Measurements from ENCODE around the gene SMAD6.
"Not testable (repeated sequence)": the region's sequence is repeated elsewhere in the genome, so short reads cannot be mapped to it uniquely, and the experiment has no call there.

SMAD6 gene

DNA sequence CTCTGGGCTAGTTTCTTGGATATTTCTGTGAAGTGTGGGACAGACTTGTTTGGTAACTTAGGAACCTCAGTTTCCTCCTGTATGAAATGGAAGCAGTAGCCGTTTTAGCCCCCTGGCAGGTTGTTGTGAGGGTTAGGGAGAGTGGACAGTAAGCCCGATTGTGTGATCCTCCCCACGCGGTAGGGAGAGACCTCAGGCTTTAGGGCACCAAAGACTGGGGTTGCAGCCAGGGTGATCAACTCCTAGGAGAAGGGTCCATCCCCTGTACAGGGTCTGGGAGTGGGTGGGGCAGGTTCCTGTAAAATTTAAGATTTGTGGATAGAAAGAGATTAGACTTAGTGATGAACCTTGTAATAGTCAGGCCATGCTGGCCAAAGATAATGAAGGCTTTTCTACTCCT lies 120.5 kb downstream of the SMAD6 start:
- ATAC-seq (replicated peaks; ENCODE audit: extremely low read depth, poor library complexity, severe bottlenecking) (no peak), DNase-seq (ENCODE audit: low spot score in 2 of 2) (no peak)
- Mint-ChIP-seq H3K27me3 (no peaks in the 10 kb centered on the region), H3K36me3 (ENCODE audit: insufficient read depth) (no peaks in the 10 kb centered on the region), H3K4me1 (no peaks in the 10 kb centered on the region), H3K4me3 (no peak overlapping the region), H3K9me3 (no peaks in the 10 kb centered on the region), H3K27ac (ENCODE audit: low read depth) (no peak overlapping the region)

DNA sequence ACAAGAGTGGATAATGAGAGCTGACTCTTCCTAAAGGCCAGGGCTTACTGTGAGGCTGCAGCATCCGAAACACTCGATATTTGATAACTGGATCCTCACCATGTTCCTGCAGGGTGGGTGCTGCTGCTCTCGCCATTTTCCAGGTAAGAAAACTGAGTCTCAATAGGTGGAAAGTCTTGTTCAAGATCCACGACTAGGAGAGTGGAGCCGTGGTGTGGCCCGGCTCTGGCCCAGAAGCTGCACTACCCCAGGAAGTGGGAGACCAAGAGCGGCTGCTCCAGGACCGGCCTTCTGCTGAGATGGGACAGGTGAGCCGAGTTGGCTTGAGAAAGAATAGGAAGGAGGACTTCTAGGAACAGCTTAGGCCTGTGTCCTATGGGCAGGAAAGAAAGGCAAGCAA lies 121.6 kb downstream of the SMAD6 start:
- Mint-ChIP-seq H3K4me1 (no peaks in the 10 kb centered on the region), H3K4me3 (no peak overlapping the region), H3K9me3 (no peaks in the 10 kb centered on the region), H3K36me3 (ENCODE audit: insufficient read depth) (no peaks in the 10 kb centered on the region), H3K27me3 (no peaks in the 10 kb centered on the region), H3K27ac (ENCODE audit: low read depth) (no peak overlapping the region)
- DNase-seq (ENCODE audit: low spot score in 2 of 2) (no peak), ATAC-seq (replicated peaks; ENCODE audit: extremely low read depth, poor library complexity, severe bottlenecking) (no peak)

DNA sequence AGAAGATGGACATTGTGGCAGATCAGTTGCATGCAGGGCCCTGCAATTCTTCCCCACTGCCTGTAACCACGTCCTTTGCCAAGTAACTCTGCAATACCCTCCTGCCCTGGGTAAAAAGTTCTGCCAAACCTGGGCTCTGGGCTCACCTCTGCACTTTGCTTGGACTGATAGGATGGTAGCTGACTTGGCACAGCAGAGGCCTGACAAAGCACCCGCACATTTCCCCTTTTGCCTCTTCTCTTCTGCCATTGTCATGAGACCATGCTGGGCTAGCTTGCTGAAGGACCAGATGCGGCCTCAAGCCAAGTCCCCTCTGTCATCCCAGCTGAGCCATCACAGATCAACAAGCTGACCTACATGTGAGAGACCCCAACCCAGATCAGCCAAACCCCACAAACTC lies 122.4 kb downstream of the SMAD6 start:
- Mint-ChIP-seq H3K9me3 (no peaks in the 10 kb centered on the region), H3K27ac (ENCODE audit: low read depth) (no peak overlapping the region), H3K27me3 (no peaks in the 10 kb centered on the region), H3K36me3 (ENCODE audit: insufficient read depth) (no peaks in the 10 kb centered on the region), H3K4me3 (no peak overlapping the region), H3K4me1 (no peaks in the 10 kb centered on the region)
- ATAC-seq (replicated peaks; ENCODE audit: extremely low read depth, poor library complexity, severe bottlenecking) (no peak), DNase-seq (ENCODE audit: low spot score in 2 of 2) (no peak)

- Mint-ChIP-seq H3K36me3 (ENCODE audit: insufficient read depth) (no peaks in the 10 kb centered on the region), H3K27ac (ENCODE audit: low read depth) (no peak overlapping the region), H3K27me3 (no peaks in the 10 kb centered on the region), H3K4me3 (no peak overlapping the region), H3K4me1 (no peaks in the 10 kb centered on the region), H3K9me3 (no peaks in the 10 kb centered on the region)
- DNase-seq (ENCODE audit: low spot score in 2 of 2) (no peak), ATAC-seq (replicated peaks; ENCODE audit: extremely low read depth, poor library complexity, severe bottlenecking) (no peak)
Observed at GRCh38 chr15:66825139-66825538, 123.1 kb downstream of the SMAD6 start.

DNA sequence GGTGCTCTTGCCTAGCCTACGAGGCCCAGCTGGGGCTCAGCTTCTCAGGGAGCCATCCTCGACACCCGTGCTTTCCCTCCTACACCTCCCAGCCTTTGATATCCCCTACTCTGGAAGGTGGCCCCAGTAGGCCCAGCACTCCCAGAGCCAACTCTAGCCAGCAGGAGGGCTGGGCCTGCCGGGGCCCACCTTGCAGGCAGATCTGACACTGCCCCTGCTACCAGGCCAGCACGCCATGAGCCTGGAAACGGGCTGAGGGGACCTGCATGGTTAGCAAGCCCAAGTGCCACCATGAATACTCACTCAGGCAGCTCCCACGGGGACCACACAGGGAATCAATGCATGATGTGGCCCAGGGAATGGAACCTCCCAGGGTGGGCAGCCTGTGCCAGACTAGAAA lies 123.7 kb downstream of the SMAD6 start:
- H3K4me3 Mint-ChIP-seq, result no peak overlapping the region
- no peaks in the 10 kb centered on the region for H3K9me3 Mint-ChIP-seq
- DNase-seq (ENCODE audit: low spot score in 2 of 2) (no peak), ATAC-seq (replicated peaks; ENCODE audit: extremely low read depth, poor library complexity, severe bottlenecking) (no peak)
- H3K27me3 Mint-ChIP-seq, result peaks cover 4% of the 10 kb centered on the region
- H3K4me1 Mint-ChIP-seq, result no peaks in the 10 kb centered on the region
- H3K27ac Mint-ChIP-seq (ENCODE audit: low read depth), result no peak overlapping the region
- H3K36me3 Mint-ChIP-seq (ENCODE audit: insufficient read depth), result no peaks in the 10 kb centered on the region

DNA sequence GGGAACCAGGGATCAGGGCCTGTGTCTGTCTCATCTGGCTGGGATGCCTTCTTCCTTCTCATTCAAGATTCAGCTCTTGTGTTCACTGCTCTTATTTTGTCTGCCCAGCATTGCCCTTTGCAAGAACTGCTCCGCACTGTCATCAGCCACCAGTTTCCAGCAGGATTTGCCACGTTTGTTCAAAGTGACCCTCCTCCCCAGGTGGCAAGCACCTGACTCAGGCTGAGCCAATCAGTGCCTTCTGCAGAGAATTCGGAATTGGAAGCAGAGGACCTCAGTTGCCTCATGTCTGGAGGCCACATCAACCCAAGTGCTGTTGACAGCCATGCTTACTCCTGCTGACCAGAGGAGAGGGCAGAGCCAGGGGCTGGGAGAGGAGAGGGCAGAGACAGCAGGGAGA lies 124.5 kb downstream of the SMAD6 start:
- Mint-ChIP-seq H3K4me1 (no peaks in the 10 kb centered on the region), H3K27ac (ENCODE audit: low read depth) (no peak overlapping the region)

DNA sequence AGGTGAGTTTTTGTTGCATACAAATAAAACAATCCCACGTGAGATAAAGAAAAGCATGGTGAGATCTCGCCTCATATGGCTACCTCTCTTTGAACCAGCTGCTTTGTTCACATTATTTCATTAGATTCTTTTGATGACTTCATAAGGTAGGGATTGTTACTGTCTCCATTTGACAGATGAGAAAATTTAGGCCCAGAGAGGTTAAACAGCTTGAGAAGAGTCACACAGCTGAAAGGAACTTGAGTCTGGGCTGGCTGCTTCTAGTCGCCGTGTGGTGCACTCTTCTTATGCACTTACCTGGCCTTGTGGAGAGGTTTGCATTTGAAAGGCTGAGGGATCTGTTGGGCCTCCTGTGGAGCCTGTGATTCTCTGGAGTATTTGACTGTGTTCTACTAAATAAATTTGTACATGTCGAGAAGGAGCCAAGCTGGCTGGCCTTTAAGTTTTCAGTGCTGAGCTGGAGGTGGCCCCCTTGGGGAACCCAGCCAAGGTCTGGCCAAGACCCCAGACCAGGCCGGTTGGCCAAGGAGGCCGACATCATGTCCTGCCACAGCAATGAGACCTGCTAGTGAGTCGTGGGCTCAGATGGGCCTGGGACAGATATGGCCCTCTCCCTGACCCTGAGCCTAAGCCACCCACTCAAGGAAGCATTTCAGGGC lies 125.1 kb downstream of the SMAD6 start:
- ATAC-seq (replicated peaks; ENCODE audit: extremely low read depth, poor library complexity, severe bottlenecking), result no peak
- Mint-ChIP-seq H3K9me3 (no peaks in the 10 kb centered on the region), H3K4me3 (no peak overlapping the region)

More for the DNA sequence above, 124.5 kb downstream of the SMAD6 start:
- no peak overlapping the region for H3K4me3 Mint-ChIP-seq
- no peaks in the 10 kb centered on the region for H3K9me3 Mint-ChIP-seq
- no peaks in the 10 kb centered on the region for H3K36me3 Mint-ChIP-seq (ENCODE audit: insufficient read depth)
- DNase-seq (ENCODE audit: low spot score in 2 of 2) (no peak), ATAC-seq (replicated peaks; ENCODE audit: extremely low read depth, poor library complexity, severe bottlenecking) (no peak)
- peaks cover 12% of the 10 kb centered on the region for H3K27me3 Mint-ChIP-seq

GRCh38 chr15:66827698-66828055 lies 125.6 kb downstream of the SMAD6 start:
- H3K27ac Mint-ChIP-seq (ENCODE audit: low read depth), result no peak overlapping the region
- H3K4me3 Mint-ChIP-seq, result no peak overlapping the region
- H3K9me3 Mint-ChIP-seq, result no peaks in the 10 kb centered on the region
- no peak for DNase-seq (ENCODE audit: low spot score in 2 of 2)
- no peaks in the 10 kb centered on the region for H3K4me1 Mint-ChIP-seq
- no peak for ATAC-seq (replicated peaks; ENCODE audit: extremely low read depth, poor library complexity, severe bottlenecking)
- peaks cover 1% of the 10 kb centered on the region for H3K36me3 Mint-ChIP-seq (ENCODE audit: insufficient read depth)
- peaks cover 12% of the 10 kb centered on the region for H3K27me3 Mint-ChIP-seq

More for the DNA sequence above, 125.1 kb downstream of the SMAD6 start:
- no peaks in the 10 kb centered on the region for H3K4me1 Mint-ChIP-seq
- peaks cover 12% of the 10 kb centered on the region for H3K27me3 Mint-ChIP-seq
- H3K27ac Mint-ChIP-seq (ENCODE audit: low read depth), result no peak overlapping the region
- DNase-seq (ENCODE audit: low spot score in 2 of 2), result no peak
- peaks cover 1% of the 10 kb centered on the region for H3K36me3 Mint-ChIP-seq (ENCODE audit: insufficient read depth)

DNA sequence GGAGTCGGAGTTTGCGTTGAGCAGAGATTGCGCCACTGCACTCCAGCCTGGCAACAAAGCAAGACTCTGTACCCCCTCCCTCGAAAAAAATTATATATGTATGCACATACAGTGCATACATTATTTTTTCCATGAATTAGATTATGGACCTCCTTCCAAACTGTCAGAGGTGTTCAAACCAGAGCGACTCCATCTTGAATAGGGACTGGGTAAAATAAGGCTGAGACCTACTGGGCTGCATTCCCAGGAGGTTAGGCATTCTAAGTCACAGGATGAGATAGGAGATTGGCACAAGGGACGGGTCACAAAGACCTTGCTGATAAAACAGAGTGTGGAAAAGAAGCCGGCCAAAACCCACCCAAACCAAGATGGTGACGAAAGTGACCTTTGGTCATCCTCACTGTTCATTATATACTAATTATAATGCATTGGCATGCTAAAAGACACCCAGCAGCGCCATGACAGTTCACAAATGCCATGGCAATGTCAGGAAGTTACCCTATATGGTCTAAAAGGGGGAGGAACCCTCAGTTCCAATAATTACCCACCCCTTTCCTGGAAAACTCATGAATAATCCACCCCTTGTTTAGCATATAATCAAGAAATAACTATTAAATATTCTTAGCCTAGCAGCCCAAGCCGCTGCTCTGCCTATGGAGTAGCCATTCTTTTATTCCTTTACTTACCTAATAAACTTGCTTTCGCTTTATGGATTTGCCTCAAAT lies 126.9 kb downstream of the SMAD6 start:
- not testable (repeated sequence) for H3K9me3 Mint-ChIP-seq; ATAC-seq (replicated peaks; ENCODE audit: extremely low read depth, poor library complexity, severe bottlenecking); DNase-seq (ENCODE audit: low spot score in 2 of 2)

GRCh38 chr15:66829551-66830121 lies 127.6 kb downstream of the SMAD6 start:
- H3K27me3 Mint-ChIP-seq, result peaks cover 12% of the 10 kb centered on the region
- no peak for ATAC-seq (replicated peaks; ENCODE audit: extremely low read depth, poor library complexity, severe bottlenecking)
- no peaks in the 10 kb centered on the region for H3K9me3 Mint-ChIP-seq
- H3K4me3 Mint-ChIP-seq, result no peak overlapping the region
- H3K4me1 Mint-ChIP-seq, result no peaks in the 10 kb centered on the region
- H3K27ac Mint-ChIP-seq (ENCODE audit: low read depth), result no peak overlapping the region
- DNase-seq (ENCODE audit: low spot score in 2 of 2), result no peak
- peaks cover 1% of the 10 kb centered on the region for H3K36me3 Mint-ChIP-seq (ENCODE audit: insufficient read depth)

More for the DNA sequence above, 126.9 kb downstream of the SMAD6 start:
- H3K4me1 Mint-ChIP-seq; H3K4me3 Mint-ChIP-seq; H3K36me3 Mint-ChIP-seq (ENCODE audit: insufficient read depth); H3K27ac Mint-ChIP-seq (ENCODE audit: low read depth): not testable (repeated sequence)
- H3K27me3 Mint-ChIP-seq, result peaks cover 12% of the 10 kb centered on the region

GRCh38 chr15:66830358-66830757 lies 128.3 kb downstream of the SMAD6 start:
- no peak for ATAC-seq (replicated peaks; ENCODE audit: extremely low read depth, poor library complexity, severe bottlenecking)
- H3K36me3 Mint-ChIP-seq (ENCODE audit: insufficient read depth), result peaks cover 1% of the 10 kb centered on the region
- H3K4me3 Mint-ChIP-seq, result no peak overlapping the region

GRCh38 chr15:66830823-66831222 lies 128.8 kb downstream of the SMAD6 start:
- Mint-ChIP-seq H3K36me3 (ENCODE audit: insufficient read depth) (peaks cover 1% of the 10 kb centered on the region), H3K27me3 (peaks cover 12% of the 10 kb centered on the region), H3K9me3 (no peaks in the 10 kb centered on the region), H3K4me1 (no peaks in the 10 kb centered on the region), H3K4me3 (no peak overlapping the region), H3K27ac (ENCODE audit: low read depth) (no peak overlapping the region)
- ATAC-seq (replicated peaks; ENCODE audit: extremely low read depth, poor library complexity, severe bottlenecking) (no peak), DNase-seq (ENCODE audit: low spot score in 2 of 2) (no peak)

More at GRCh38 chr15:66830358-66830757, 128.3 kb downstream of the SMAD6 start:
- Mint-ChIP-seq H3K4me1 (no peaks in the 10 kb centered on the region), H3K27me3 (peaks cover 12% of the 10 kb centered on the region), H3K9me3 (no peaks in the 10 kb centered on the region), H3K27ac (ENCODE audit: low read depth) (no peak overlapping the region)
- DNase-seq (ENCODE audit: low spot score in 2 of 2), result no peak

- Mint-ChIP-seq H3K27ac (ENCODE audit: low read depth) (no peak overlapping the region), H3K9me3 (no peaks in the 10 kb centered on the region), H3K36me3 (ENCODE audit: insufficient read depth) (peaks cover 1% of the 10 kb centered on the region), H3K4me1 (no peaks in the 10 kb centered on the region), H3K27me3 (peaks cover 12% of the 10 kb centered on the region), H3K4me3 (no peak overlapping the region)
- ATAC-seq (replicated peaks; ENCODE audit: extremely low read depth, poor library complexity, severe bottlenecking), result no peak
- no peak for DNase-seq (ENCODE audit: low spot score in 2 of 2)
Observed at GRCh38 chr15:66831289-66831688, 129.3 kb downstream of the SMAD6 start.
